Ovary (tissue), 3 donors: ENCODE results near the gene STAC2.

Source experiments
- CTCF ChIP-seq, 3 donors: fragments of 450-650 bp in 2 of 3; fragments of 200-600 bp in 1 of 3; IDR thresholded peaks; one replicate each; pipeline versions ENCODE4 v1.5.1 to v1.8.0; 2016 to 2022; ENCODE audit warnings: antibody characterized with exemption in 3 of 3, mild to moderate bottlenecking in 1 of 3
- POLR2A ChIP-seq: fragments of 450-650 bp; IDR thresholded peaks from one replicate; pipeline ENCODE4 v1.6.1; 2017; ENCODE audit warnings: antibody characterized with exemption, mild to moderate bottlenecking, moderate library complexity
- donor health status: DM: no; HTN: no; CAD: no.

- no peak for TF ChIP-seq CTCF (IDR thresholded peaks at IDR 0.05)
- TF ChIP-seq POLR2A: no peak
Observed at GRCh38 chr17:39177256-39177655, 48.5 kb downstream of the STAC2 start.
